ENCODE results near the gene NCKAP5L. TPM values are rescaled to one million over a fixed set of nuclear protein-coding genes. Genes with fewer than 3 reads are reported as not detected.

NCKAP5L gene
- total and polyA plus RNA-seq, 2 of the 8 experiments (the other 6 are each of a cell fraction or from before 2014, with no cell fraction given), result 9.4 to 27.9 TPM

DNA sequence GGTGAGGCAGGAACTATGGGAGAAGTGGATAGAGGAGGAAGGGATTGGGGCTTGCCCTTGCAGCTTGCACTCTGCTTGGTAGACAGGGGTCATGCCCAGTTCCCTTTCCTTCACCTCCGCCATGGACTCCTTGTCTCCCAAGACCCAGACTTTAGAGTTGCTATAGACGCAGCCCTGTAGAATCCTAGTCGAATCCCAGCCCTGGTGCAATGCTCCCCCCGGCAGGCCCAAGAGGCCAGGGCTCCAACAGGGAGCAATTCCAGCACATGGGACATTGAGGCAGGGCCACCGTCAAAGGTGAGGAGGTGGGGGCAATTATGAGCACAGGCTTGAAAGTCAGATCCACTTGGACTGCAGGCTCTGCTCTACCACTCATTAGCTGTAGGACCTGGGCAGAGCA, 44.2 kb upstream of the NCKAP5L start:
- H3K4ac ChIP-seq (replicated peaks; ENCODE audit: insufficient read length, low read depth, low read length), result no peak overlapping the region
- no peaks in the 10 kb centered on the region for H3K79me2 ChIP-seq (ENCODE audit: control insufficient read depth in 1 of 2, insufficient read depth in 2 of 2, low read length in 2 of 2)
- H3K36me3 ChIP-seq (ENCODE audit: control insufficient read depth in 2 of 4, insufficient read depth in 4 of 4, low read length in 3 of 4), result no peaks in the 10 kb centered on the region
- H2BK120ac ChIP-seq (replicated peaks; ENCODE audit: low read depth, low read length), result no peak overlapping the region
- no peak overlapping the region for H3K9ac ChIP-seq (replicated peaks in 1 of 4; ENCODE audit: extremely low read depth in 1 of 4, low read depth in 3 of 4, low read length in 3 of 4)
- H2AFZ ChIP-seq (ENCODE audit: low read length), result no peak overlapping the region
- H3K27me3 ChIP-seq (replicated peaks in 1 of 4; ENCODE audit: control insufficient read depth in 3 of 4, extremely low read depth in 1 of 4, insufficient read depth in 3 of 4, low read length in 3 of 4), result no peaks in the 10 kb centered on the region
- no peaks in the 10 kb centered on the region; a peak in 1 of 7 replicates for H3K4me1 ChIP-seq (replicated peaks in 1 of 4; ENCODE audit: control insufficient read depth in 3 of 4, insufficient read depth in 4 of 4, low read length in 3 of 4)
- H3K18ac ChIP-seq (ENCODE audit: extremely low read depth, low read length), result no peak overlapping the region
- no peak overlapping the region for H3K27ac ChIP-seq (ENCODE audit: low read depth, low read length)
- H2BK5ac ChIP-seq (ENCODE audit: low read depth, low read length), result no peak overlapping the region
- no peak overlapping the region for H2AK5ac ChIP-seq (ENCODE audit: low read depth, low read length)
- H3K56ac ChIP-seq (replicated peaks; ENCODE audit: insufficient read length, low read depth, low read length), result no peak overlapping the region
- no peak overlapping the region for H2BK20ac ChIP-seq (ENCODE audit: low read length)
- H4K20me1 ChIP-seq (replicated peaks in 1 of 2; ENCODE audit: control insufficient read depth in 1 of 2, insufficient read depth in 2 of 2, low read length in 2 of 2), result no peaks in the 10 kb centered on the region
- WGBS, 2 experiments (ENCODE audit: extremely low coverage in 1 of 2, insufficient coverage in 1 of 2, insufficient read length in 1 of 2, insufficient replicate concordance in 2 of 2, low coverage in 1 of 2, low lambda C conversion rate in 2 of 2, missing lambda C conversion rate in 1 of 2), result 96% methylated on average over 5 of the region's 5 CpGs; no CpG with 5 or more reads in 1 of the 2 experiments
- no peak overlapping the region for H3K23ac ChIP-seq (ENCODE audit: insufficient read length)
- no peaks in the 10 kb centered on the region for H3K9me3 ChIP-seq (ENCODE audit: insufficient read depth in 2 of 2, low read depth in 1 of 2, low read length in 1 of 2)
- H4K91ac ChIP-seq (replicated peaks; ENCODE audit: insufficient read length, low read length), result no peak overlapping the region
- no peak overlapping the region for H2BK12ac ChIP-seq (ENCODE audit: low read depth, low read length)
- no peak overlapping the region for H2BK15ac ChIP-seq (ENCODE audit: low read length)
- no peak overlapping the region for H3K14ac ChIP-seq (ENCODE audit: insufficient read length)
- H3K4me2 ChIP-seq (ENCODE audit: insufficient read depth in 1 of 2, low read depth in 2 of 2, low read length in 2 of 2), result no peak overlapping the region
- H4K8ac ChIP-seq (ENCODE audit: extremely low read depth, insufficient read depth, low read length), result no peak overlapping the region
- no peaks in the 10 kb centered on the region for H3K23me2 ChIP-seq (ENCODE audit: low read depth, low read length)
- H4K5ac ChIP-seq (ENCODE audit: insufficient read length, low read depth, low read length), result no peak overlapping the region
- DNase-seq (ENCODE audit: low read depth in 1 of 2, low spot score in 2 of 2), result peak in 1 of 2 experiments; percentile 31
- ChIA-PET CTCF (ENCODE audit: partially characterized antibody) (interaction anchor here (1.1 to 10.0 kb wide), 9 partner anchors 10 to 95 kb away, joined by 3 to 137 read pairs (median 7); partner anchors contain the start of gene AQP5), POLR2A (ENCODE audit: partially characterized antibody) (interaction anchor here (2.2 kb wide), 1 partner anchor 9 kb away, joined by 8 read pairs; no protein-coding TSS in a partner anchor)
- no peaks in the 10 kb centered on the region for H3K79me1 ChIP-seq (ENCODE audit: low read depth, low read length)
- no peak for FAIRE-seq
- H3K4me3 ChIP-seq (ENCODE audit: extremely low read depth in 1 of 4, insufficient read depth in 2 of 4, low read depth in 3 of 4, low read length in 4 of 4), result no peak overlapping the region
- TF ChIP-seq GTF2F1 (IDR thresholded peaks at IDR 0.05; ENCODE audit: borderline replicate concordance, low read depth, low read length) (no peak), PHF8 (conservative IDR thresholded peaks at IDR 0.05; ENCODE audit: low read depth, low read length) (no peak), YY1 (IDR thresholded peaks at IDR 0.05; ENCODE audit: low read depth, low read length) (no peak), NANOG (IDR thresholded peaks at IDR 0.05; ENCODE audit: insufficient read depth, low read depth, low read length, poor library complexity, severe bottlenecking) (no peak), CHD1 (IDR thresholded peaks at IDR 0.05; ENCODE audit: low read depth, low read length) (no peak), JUND (IDR thresholded peaks at IDR 0.05; ENCODE audit: low read length) (no peak), KDM4A (IDR thresholded peaks at IDR 0.05; ENCODE audit: low read depth, low read length, severe bottlenecking) (no peak), EP300 (IDR thresholded peaks at IDR 0.05; ENCODE audit: borderline replicate concordance in 1 of 2, low read depth in 2 of 2, low read length in 2 of 2) (no peak), POU5F1 (IDR thresholded peaks at IDR 0.05; ENCODE audit: low read depth, low read length) (no peak), BACH1 (IDR thresholded peaks at IDR 0.05; ENCODE audit: low read length) (no peak), RBBP5 (IDR thresholded peaks at IDR 0.05; ENCODE audit: borderline replicate concordance, low read depth, low read length) (no peak)
- TF ChIP-seq, protein P1, sequence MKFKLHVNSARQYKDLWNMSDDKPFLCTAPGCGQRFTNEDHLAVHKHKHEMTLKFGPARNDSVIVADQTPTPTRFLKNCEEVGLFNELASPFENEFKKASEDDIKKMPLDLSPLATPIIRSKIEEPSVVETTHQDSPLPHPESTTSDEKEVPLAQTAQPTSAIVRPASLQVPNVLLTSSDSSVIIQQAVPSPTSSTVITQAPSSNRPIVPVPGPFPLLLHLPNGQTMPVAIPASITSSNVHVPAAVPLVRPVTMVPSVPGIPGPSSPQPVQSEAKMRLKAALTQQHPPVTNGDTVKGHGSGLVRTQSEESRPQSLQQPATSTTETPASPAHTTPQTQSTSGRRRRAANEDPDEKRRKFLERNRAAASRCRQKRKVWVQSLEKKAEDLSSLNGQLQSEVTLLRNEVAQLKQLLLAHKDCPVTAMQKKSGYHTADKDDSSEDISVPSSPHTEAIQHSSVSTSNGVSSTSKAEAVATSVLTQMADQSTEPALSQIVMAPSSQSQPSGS (IDR thresholded peaks at IDR 0.05; ENCODE audit: low read length), result no peak

Data from H1 (cell line).